Activated CD4-positive, CD25-positive, alpha-beta regulatory T cell (primary cell): ENCODE measurements around the gene KCNJ6.
"Not testable (repeated sequence)": the region's sequence is repeated elsewhere in the genome, so short reads cannot be mapped to it uniquely, and the experiment has no call there.

ENCODE experiments used
- DNase-seq, 4 experiments: peaks; one replicate each; lab custom pipeline; 2025; lab: John Stamatoyannopoulos, UW

The KCNJ6 gene

GRCh38 chr21:37673801-37674575 is 242.3 kb downstream of the KCNJ6 start:
- DNase-seq = no peak

GRCh38 chr21:37671381-37671780 is 244.9 kb downstream of the KCNJ6 start:
- DNase-seq = no peak

- no peak for DNase-seq
Observed at GRCh38 chr21:37670883-37671282, 245.4 kb downstream of the KCNJ6 start.

- no peak for DNase-seq
Observed at GRCh38 chr21:37669249-37669648, 247.0 kb downstream of the KCNJ6 start.

- no peak for DNase-seq
Observed at GRCh38 chr21:37668462-37669239, 247.6 kb downstream of the KCNJ6 start.

- no peak for DNase-seq
Observed at GRCh38 chr21:37667380-37667779, 248.9 kb downstream of the KCNJ6 start.

GRCh38 chr21:37665230-37666024 is 250.8 kb downstream of the KCNJ6 start:
- no peak for DNase-seq

GRCh38 chr21:37662227-37662626 is 254.0 kb downstream of the KCNJ6 start:
- DNase-seq = not testable (repeated sequence)

- DNase-seq = no peak
Observed at GRCh38 chr21:37660709-37661108, 255.5 kb downstream of the KCNJ6 start.

- DNase-seq = no peak
Observed at GRCh38 chr21:37659874-37660273, 256.4 kb downstream of the KCNJ6 start.

- no peak for DNase-seq
Observed at GRCh38 chr21:37658817-37659458, 257.3 kb downstream of the KCNJ6 start.

- no peak for DNase-seq
Observed at GRCh38 chr21:37658121-37658816, 258.0 kb downstream of the KCNJ6 start.

- no peak for DNase-seq
Observed at GRCh38 chr21:37656899-37657298, 259.4 kb downstream of the KCNJ6 start.

- no peak for DNase-seq
Observed at GRCh38 chr21:37655611-37656300, 260.5 kb downstream of the KCNJ6 start.

- no peak for DNase-seq
Observed at GRCh38 chr21:37654596-37654995, 261.7 kb downstream of the KCNJ6 start.

GRCh38 chr21:37653201-37653600 is 263.1 kb downstream of the KCNJ6 start:
- no peak for DNase-seq

- DNase-seq = no peak
Observed at GRCh38 chr21:37647781-37648180, 268.5 kb downstream of the KCNJ6 start.

- not testable (repeated sequence) for DNase-seq
Observed at GRCh38 chr21:37646761-37647160, 269.5 kb downstream of the KCNJ6 start.

GRCh38 chr21:37645848-37646247 is 270.4 kb downstream of the KCNJ6 start:
- no peak for DNase-seq

- DNase-seq = no peak
Observed at GRCh38 chr21:37644636-37645035, 271.6 kb downstream of the KCNJ6 start.

GRCh38 chr21:37643862-37644261 is 272.4 kb downstream of the KCNJ6 start:
- not testable (repeated sequence) for DNase-seq
